ENCODE results near the gene TPRG1L.

TPRG1L gene

DNA sequence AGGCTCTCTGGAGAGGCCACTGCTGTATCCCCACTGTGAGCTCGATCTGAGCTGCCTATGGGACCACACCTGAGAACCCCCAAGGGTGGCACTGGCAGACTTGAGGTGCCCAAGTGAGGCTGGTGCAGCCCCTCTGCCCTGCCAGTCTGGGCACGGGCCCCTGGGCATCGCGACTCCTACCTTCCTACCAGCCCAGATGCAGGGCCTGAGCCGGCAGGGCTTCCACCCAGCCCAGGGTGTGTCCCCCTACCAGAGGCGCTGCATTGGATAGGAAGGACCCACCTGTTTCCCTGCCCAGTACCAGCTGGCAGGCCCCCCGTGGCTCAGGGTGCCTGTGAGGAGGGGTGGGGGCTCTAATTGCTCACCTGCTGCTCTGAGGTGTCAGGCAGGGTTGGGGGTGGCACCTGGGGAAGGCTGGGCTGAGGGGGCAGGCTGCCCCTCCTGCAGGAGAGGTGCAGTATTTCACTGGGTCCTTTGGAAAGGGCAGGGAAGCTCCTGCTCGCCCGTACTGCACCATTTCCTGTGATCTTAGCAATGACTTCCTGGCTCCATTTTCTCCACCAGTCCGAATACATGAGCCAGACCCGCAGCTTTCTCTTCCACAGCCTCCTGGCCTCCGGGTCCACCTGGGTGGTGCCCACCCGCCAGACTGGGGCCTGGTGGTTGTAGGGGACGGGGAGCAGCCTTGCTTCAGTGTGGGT is 39.3 kb downstream of the TPRG1L start:
- DNase-seq (ENCODE audit: low read depth): no peak
- TF ChIP-seq, protein P1, sequence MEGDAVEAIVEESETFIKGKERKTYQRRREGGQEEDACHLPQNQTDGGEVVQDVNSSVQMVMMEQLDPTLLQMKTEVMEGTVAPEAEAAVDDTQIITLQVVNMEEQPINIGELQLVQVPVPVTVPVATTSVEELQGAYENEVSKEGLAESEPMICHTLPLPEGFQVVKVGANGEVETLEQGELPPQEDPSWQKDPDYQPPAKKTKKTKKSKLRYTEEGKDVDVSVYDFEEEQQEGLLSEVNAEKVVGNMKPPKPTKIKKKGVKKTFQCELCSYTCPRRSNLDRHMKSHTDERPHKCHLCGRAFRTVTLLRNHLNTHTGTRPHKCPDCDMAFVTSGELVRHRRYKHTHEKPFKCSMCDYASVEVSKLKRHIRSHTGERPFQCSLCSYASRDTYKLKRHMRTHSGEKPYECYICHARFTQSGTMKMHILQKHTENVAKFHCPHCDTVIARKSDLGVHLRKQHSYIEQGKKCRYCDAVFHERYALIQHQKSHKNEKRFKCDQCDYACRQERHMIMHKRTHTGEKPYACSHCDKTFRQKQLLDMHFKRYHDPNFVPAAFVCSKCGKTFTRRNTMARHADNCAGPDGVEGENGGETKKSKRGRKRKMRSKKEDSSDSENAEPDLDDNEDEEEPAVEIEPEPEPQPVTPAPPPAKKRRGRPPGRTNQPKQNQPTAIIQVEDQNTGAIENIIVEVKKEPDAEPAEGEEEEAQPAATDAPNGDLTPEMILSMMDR (conservative IDR thresholded peaks at IDR 0.05; ENCODE audit: low read depth, low read length): no peak
- no peak overlapping the region for H3K4me3 ChIP-seq (ENCODE audit: low read depth, low read length)

DNA sequence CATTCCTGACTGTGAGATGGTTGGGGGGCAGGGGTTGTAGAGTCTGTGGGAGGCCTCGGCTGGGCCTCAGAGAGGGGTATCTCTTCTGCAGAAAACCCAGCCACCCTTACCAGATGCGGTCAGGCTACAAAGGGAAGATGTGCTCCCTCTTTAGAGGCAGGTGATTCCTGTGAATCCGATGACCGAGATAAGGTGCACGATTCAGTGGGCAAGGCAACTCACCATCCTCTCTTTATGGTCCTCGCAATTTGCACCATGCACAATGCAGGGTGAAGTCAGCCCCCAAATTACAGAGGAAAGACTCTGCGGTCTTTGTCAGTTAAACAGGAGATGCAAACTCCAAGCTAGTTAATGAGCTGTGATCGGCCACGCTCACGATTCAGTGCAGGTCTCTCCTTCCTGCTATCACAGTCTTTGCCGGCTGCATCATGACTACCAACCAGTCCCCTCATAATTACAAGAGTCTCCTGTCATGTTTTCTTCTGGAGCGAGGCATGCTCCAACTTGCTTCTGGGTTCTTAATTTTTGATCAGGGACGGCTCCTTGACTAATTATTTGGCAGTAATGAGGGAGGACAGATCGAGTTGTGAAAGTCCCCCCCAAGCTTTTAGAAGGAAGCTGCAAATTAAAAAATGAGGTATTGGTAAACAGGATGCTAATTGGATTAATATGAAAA is 40.0 kb downstream of the TPRG1L start:
- no peak overlapping the region for H3K4me3 ChIP-seq (ENCODE audit: low read depth, low read length)
- no peak for DNase-seq (ENCODE audit: low read depth)
- TF ChIP-seq, protein P1 (conservative IDR thresholded peaks at IDR 0.05; ENCODE audit: low read depth, low read length): no peak

DNA sequence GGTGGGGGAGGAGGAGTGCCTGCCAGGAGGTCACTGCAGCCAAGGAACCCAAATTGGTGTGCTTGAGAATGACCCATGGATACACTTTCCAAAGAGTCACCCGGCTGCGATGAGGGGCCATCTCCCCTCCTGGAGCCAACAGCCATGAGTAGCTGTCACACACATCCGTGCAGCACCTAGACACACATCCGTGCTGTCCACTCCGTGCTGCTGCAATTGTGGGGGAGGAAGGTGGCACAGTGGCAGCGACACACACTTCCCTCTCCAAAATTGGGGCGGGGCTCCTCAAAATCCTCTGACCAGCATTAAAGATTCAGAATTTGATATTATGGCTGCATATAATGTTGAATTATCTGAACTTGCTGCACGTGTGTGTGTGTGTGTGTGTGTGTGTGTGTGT is 43.3 kb downstream of the TPRG1L start:
- no peak for DNase-seq (ENCODE audit: low read depth)
- TF ChIP-seq, protein P1 (conservative IDR thresholded peaks at IDR 0.05; ENCODE audit: low read depth, low read length): no peak
- no peak overlapping the region for H3K4me3 ChIP-seq (ENCODE audit: low read depth, low read length)

DNA sequence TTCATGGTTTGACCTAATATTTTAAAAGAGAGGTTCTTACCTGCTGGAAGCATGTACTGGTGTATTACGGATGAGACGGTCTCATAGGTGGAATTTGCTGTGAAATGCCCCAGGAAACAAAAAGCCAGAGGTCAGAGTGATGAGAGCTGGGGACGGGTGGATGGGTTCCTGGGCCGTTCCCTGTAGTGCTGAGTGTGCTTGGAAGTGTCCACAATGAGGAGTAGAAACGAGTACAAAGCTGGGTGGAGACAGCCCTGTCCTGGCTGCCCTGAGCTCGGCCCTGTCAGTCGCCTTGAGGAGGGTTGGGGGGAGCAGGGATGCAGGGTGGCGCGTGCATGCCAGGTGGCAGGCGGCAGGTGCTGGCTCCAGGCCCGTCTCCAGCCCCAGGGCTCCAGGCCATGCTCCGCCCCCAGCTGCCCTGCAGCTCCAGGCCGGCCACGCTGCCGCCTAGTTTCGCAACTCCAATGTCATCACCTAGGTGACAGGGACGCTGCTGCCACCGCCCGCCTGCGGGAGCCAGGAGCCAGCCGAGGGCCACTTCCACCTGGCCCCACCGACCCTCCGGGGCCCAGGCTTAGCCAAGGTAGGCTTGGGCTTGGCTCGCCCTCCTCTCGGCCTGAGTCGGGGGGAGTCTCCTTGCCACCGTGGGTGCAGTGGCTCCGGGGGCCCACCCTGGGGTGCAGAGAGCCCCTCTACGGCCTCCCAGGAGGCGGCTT is 43.9 kb downstream of the TPRG1L start:
- DNase-seq (ENCODE audit: low read depth): peak; percentile 16
- TF ChIP-seq, protein P1 (conservative IDR thresholded peaks at IDR 0.05; ENCODE audit: low read depth, low read length): no peak
- H3K4me3 ChIP-seq (ENCODE audit: low read depth, low read length): no peak overlapping the region

DNA sequence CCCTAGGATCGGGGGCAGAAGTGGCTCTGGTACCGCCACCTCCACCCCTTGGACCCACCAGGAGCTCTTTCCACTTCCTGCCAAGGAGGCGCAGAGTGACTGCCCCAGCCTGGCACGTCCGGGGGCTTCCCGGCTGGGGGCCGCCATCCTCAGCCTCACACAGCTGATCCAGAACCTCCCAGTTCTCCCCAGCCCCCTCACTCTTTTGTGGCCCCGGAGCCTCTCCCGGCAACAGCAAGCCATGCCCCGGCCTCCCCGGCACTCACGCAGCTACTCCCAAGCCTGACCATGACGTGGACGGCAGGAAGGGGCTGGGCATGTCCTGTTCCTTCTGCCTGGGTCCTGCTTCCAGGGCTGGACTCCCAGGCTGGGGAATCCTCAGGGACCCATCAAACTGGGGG is 44.6 kb downstream of the TPRG1L start:
- TF ChIP-seq, protein P1 (conservative IDR thresholded peaks at IDR 0.05; ENCODE audit: low read depth, low read length): no peak
- H3K4me3 ChIP-seq (ENCODE audit: low read depth, low read length): no peak overlapping the region
- DNase-seq (ENCODE audit: low read depth): no peak

DNA sequence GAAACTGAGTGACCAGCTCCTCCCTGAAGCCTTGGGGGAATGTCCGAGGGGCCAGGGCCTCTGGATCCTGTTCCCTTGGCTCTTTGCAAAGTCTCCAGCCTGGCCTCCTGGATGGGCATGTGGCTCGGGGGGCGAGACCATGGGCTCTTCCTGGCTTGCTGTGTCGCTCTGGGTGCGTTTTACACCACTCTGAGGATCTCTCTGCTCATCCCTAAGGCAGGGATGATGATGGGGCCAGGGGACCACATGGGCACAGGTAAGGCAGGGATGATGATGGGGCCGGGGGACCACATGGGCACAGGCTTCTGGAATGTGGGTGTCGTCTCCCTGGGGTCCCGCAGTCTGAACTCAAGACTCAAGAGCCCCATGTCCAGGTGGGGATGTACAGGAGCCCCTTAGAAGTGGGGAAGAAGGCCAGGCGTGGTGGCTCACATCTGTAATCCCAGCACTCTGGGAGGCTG is 45.2 kb downstream of the TPRG1L start:
- no peak overlapping the region for H3K4me3 ChIP-seq (ENCODE audit: low read depth, low read length)
- DNase-seq (ENCODE audit: low read depth): no peak
- TF ChIP-seq, protein P1 (conservative IDR thresholded peaks at IDR 0.05; ENCODE audit: low read depth, low read length): no peak

Measured in choroid plexus epithelial cell (primary cell).